GM15510 (cell line): ENCODE data around the gene ACTRT3.
A peak's percentile ranks its signal among the peaks of the same experiment; 100 is the strongest.

Experiments used
- POLR2A ChIP-seq: IDR thresholded peaks from 3 replicates; pipeline ENCODE4 v1.6.1; 2011; ENCODE audit warnings: borderline replicate concordance; ENCODE audit not compliant: insufficient read length; ENCODE audit errors: extremely low read depth

The ACTRT3 gene

GRCh38 chr3:169787791-169788190 is 18.4 kb upstream of the ACTRT3 start:
- TF ChIP-seq POLR2A, result no peak

GRCh38 chr3:169787120-169787519 is 17.8 kb upstream of the ACTRT3 start:
- TF ChIP-seq POLR2A, result no peak

DNA sequence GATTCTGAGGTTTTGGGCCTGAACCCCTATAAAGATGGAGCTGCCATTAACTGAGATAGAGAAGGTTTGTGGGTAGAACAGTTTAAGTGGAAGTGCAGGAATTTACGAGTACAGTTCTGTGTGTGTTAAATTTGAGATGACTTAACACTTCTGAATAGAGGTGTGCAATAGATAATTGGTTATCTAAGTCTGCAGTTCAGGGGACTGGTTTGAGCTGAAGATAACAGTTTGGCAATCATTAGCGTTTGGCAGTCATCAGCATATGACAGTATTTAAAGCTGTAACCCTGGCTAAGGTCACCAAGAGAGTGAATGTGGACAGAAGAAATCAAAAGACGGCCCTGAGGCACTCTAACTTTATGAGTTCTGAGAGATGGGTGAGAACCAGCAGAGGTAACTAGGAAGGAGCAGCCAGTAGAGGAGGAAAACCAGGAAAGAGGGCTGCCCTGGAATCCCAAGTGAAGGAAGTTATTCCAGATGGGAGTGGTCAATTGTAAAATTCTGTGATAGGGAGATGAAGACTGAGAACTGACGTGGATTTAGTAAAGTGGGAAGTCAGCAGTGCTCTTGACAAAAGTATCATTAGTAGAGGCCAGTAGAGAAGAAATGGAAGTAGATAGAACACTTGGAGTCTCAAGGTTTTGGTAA is 12.0 kb upstream of the ACTRT3 start:
- no peak for TF ChIP-seq POLR2A

DNA sequence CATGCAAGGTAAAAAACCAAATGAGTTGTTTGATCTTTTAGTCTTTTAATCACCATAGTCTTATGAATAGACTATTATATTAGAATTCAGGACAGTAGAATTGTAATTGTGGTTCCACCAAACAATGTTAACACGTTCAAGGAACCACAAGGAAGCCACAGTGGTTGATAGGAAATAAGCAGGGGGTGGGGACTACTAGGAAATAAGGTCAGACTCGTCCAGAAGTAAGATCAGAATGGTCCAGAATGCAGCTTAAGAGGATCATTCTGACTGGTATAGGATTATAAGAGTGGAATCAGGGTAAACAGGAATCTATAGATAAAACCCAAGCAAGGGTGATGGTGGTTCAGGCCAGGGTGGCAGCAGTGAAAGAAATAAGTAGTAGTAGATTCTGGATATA is 11.4 kb upstream of the ACTRT3 start:
- TF ChIP-seq POLR2A, result no peak

GRCh38 chr3:169777822-169778221 is 8.5 kb upstream of the ACTRT3 start:
- no peak for TF ChIP-seq POLR2A

GRCh38 chr3:169774186-169774585 is 4.8 kb upstream of the ACTRT3 start:
- TF ChIP-seq POLR2A, result no peak

- peak; percentile 98 for TF ChIP-seq POLR2A
Observed at GRCh38 chr3:169772897-169773816, 3.8 kb upstream of the ACTRT3 start, which contains the start of gene MYNN. MYNN (plus strand) TSS chr3:169773396; CDS start chr3:169774296, 900 bp downstream.

GRCh38 chr3:169772305-169772896 is 3.0 kb upstream of the ACTRT3 start:
- no peak for TF ChIP-seq POLR2A

DNA sequence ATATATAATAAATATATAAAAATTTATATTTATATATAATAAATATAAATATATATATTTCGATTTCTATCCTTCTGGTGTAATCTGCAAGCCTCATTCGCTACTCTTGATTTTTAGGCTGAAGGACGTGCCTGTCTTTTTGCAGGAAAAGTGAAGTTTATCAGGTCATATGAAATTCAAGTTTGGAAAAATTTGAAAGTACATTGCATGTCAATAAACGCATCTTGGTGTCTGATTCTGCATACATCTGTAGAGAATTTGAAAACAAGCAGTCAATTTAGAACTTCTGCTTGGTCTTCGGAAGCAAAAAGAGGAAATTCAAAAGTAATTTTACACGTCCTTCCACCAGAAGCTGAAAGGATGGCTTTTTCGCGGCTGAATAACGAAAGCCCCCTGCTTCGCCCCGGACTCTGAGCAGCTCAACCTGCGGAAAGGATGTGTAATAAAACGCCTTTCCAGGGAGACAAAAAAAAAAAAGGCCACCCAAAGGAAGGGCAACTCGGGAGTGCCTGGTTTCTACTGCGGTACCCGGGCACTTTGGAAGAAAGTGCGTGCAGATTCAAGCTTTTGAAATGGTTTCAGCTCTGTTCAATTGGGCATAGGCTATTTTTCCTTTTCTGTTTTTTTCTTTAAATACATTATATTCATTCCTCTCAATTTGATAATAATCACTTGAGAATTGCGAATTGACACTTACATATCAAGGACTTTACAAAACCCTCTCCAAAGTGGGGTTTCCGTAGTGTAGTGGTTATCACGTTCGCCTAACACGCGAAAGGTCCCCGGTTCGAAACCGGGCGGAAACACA is 2.3 kb upstream of the ACTRT3 start:
- no peak for TF ChIP-seq POLR2A

DNA sequence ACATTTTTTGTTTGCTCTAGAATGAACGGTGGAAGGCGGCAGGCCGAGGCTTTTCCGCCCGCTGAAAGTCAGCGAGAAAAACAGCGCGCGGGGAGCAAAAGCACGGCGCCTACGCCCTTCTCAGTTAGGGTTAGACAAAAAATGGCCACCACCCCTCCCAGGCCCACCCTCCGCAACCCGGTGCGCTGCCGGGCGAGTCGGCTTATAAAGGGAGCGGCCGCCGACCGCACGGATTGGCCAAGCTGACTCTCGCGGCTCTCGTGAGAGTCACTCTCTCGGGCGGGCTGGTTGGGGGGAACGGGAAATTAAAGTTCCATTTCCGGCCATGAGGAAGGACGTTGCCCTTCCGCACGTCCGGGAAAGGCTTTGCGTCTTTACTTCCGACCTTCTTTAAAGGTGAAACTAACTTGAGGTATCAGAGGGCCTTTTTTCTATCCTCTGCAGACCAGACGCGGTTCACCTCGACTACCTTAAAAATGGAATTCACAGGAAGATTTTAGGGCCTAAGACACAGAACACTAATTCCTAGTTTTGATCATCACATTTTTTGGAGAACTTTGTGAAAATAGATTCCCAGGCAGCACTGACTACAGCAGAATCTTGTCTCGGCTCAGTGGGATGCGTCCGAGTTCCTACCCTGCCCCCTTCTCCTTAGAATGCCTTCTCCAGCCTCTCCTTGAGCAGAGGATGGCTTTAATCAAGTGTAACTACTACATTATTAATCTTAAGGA is 4.3 kb downstream of the ACTRT3 start, which contains the start of gene TERC:
TERC (minus strand) TSS at position 179 of the 731 bp plus-strand sequence.
- TF ChIP-seq POLR2A, result peak; percentile 87

DNA sequence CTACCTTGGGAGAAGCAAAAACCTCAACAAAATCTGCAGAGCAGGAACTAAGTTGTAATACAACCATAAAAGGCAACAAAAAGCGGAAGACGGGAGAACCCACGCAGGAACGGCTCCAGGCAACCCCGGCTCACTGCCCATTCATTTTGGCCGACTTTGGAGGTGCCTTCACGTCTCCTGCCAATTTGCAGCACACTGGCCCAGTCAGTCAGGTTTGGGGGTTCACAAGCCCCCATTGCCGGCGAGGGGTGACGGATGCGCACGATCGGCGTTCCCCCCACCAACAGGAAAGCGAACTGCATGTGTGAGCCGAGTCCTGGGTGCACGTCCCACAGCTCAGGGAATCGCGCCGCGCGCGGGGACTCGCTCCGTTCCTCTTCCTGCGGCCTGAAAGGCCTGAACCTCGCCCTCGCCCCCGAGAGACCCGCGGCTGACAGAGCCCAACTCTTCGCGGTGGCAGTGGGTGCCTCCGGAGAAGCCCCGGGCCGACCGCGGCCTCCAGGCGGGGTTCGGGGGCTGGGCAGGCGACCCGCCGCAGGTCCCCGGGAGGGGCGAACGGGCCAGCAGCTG is 5.0 kb downstream of the ACTRT3 start:
- TF ChIP-seq POLR2A, result peak; percentile 50

DNA sequence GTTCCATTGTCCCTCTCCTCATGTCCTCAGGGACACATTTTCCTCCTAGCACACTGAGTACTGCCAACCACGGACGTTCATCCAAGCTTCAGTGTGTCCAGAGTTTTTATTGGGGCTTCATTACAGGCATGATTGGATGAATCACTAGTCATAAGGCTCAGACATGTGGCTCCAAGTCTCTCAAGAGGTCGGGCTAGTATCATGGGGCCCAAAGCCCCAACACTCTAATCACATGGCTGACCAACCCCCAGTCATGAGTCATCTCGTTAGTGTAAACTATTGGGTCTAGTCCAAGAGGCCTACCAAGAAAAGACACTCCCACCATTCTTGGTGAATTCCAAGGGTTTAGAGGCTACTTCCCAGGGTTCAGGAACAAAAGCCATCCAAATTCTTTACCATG is 8.9 kb downstream of the ACTRT3 start:
- no peak for TF ChIP-seq POLR2A

GRCh38 chr3:169759256-169759655 is 10.1 kb downstream of the ACTRT3 start:
- TF ChIP-seq POLR2A, result no peak
